A673 (cell line): ENCODE results near the gene ARL10. TPM values are rescaled to one million over a fixed set of nuclear protein-coding genes. Genes with fewer than 3 reads are reported as not detected.

ENCODE experiments used
- BruUV-seq: library from RNA; stranded (reverse); fragments of 400-500 nt; replicated peaks from 2 replicates; lab custom pipeline; 2021; lab: Mats Ljungman, UMichigan
- CTCF ChIA-PET: fragments of 300-600 bp; sonication (Branson Sonifier 250); formaldehyde crosslinking; loops from one replicate; lab custom pipeline; 2022; ENCODE audit warnings: antibody characterized with exemption; lab: Charles Lee
- POLR2A ChIA-PET: fragments of 300-600 bp; sonication (Branson Sonifier 250); formaldehyde crosslinking; loops from one replicate; lab custom pipeline; 2022; ENCODE audit warnings: antibody characterized with exemption; ENCODE audit not compliant: low non-redundant PET; lab: Charles Lee
- DNase-seq: peaks from one replicate; pipeline ENCODE4 v3.0.0-alpha.2; 2015; ENCODE audit warnings: low spot score
- H3K27ac ChIP-seq: fragments of 200-600 bp; sonication (generic); 2 replicates; pipeline ENCODE4 v1.5.1; 2016; ENCODE audit warnings: mixed run types, low read depth, mild to moderate bottlenecking, mixed read lengths, antibody characterized with exemption, low read length; ENCODE audit not compliant: poor library complexity, severe bottlenecking
- H3K27me3 ChIP-seq: fragments of 200-600 bp; sonication (generic); replicated peaks from 2 replicates; pipeline ENCODE4 v1.6.1; 2017; ENCODE audit warnings: mixed run types, low read depth, mild to moderate bottlenecking, mixed read lengths, antibody characterized with exemption, low read length; ENCODE audit not compliant: insufficient read depth, poor library complexity
- H3K36me3 ChIP-seq: fragments of 200-600 bp; sonication (generic); 2 replicates; pipeline ENCODE4 v1.6.1; 2016; ENCODE audit warnings: mixed run types, mild to moderate bottlenecking, mixed read lengths, antibody characterized with exemption, low read length; ENCODE audit not compliant: insufficient read depth, poor library complexity, severe bottlenecking
- H3K4me1 ChIP-seq: fragments of 200-600 bp; sonication (generic); 2 replicates; pipeline ENCODE4 v1.6.1; 2017; ENCODE audit warnings: mixed run types, mild to moderate bottlenecking, mixed read lengths, antibody characterized with exemption, low read length; ENCODE audit not compliant: insufficient read depth, poor library complexity, severe bottlenecking
- H3K4me3 ChIP-seq: fragments of 200-600 bp; sonication (generic); 2 replicates; pipeline ENCODE4 v1.5.1; 2016; ENCODE audit warnings: low read depth, mixed run types, mild to moderate bottlenecking, mixed read lengths, low read length; ENCODE audit not compliant: poor library complexity, severe bottlenecking
- H3K9me3 ChIP-seq: fragments of 200-600 bp; sonication (generic); 2 replicates; pipeline ENCODE4 v1.6.1; 2016; ENCODE audit warnings: mixed run types, low read depth, mild to moderate bottlenecking, mixed read lengths, antibody characterized with exemption, low read length; ENCODE audit not compliant: poor library complexity, severe bottlenecking
- EZH2 ChIP-seq: fragments of 200-600 bp; sonication (generic); IDR thresholded peaks from 2 replicates; pipeline ENCODE4 v1.6.1; 2017; ENCODE audit warnings: borderline replicate concordance, low read depth, mild to moderate bottlenecking, mixed read lengths, antibody characterized with exemption, low read length; ENCODE audit not compliant: poor library complexity, severe bottlenecking
- intact Hi-C: fragments of 100-400 bp; cut with micrococcal nuclease; formaldehyde crosslinking; loops from one replicate; pipeline ENCODE4 v1.10.0; 2022; ENCODE audit not compliant: unreplicated experiment
- total RNA-seq: library from RNA; stranded (reverse); gene quantifications from 2 replicates; pipeline ENCODE4 v1.2.3, GENCODE V29; 2021
- TF ChIP-seq, protein P1 (sequence below): fragments of 300-800, 200-600 bp; sonication (generic); conservative IDR thresholded peaks from 2 replicates; pipeline ENCODE4 v1.5.1; 2017; ENCODE audit warnings: low read depth, mild to moderate bottlenecking, antibody characterized with exemption, low read length, moderate library complexity, mixed read lengths

Gene ARL10
- total RNA-seq, 1 experiment from 2014 or later = 13.6 TPM

DNA sequence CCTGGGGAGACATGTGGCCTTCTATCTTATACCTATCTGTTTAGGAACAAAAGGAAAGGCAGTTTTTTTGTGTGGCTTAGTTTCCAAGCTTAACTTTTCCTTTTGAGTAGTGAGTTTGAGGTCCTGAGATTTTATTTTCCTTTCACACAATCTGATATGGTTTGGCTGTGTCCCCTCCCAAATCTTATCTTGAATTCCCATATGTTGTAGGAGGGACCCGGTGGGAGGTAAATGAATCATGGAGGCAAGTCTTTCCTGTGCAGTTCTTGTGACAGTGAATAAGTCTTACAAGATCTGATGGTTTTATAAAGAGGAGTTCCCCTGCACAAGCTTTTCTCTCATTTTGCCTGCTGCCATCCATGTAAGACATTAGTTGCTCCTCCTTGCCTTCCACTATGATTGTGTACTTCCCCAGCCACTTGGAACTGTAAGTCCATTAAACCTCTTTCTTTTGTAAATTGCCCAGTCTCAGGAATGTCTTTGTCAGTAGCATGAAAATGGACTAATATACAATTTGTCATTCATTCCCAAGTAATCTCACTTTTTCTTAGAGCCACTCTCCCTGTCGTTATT is 55.8 kb downstream of the ARL10 start:
- intact Hi-C loops = no loop called here
- H3K9me3 ChIP-seq = no peaks in the 10 kb centered on the region
- ChIA-PET POLR2A (no interaction called here), CTCF (no interaction called here)
- DNase-seq = no peak
- no peaks in the 10 kb centered on the region for H3K36me3 ChIP-seq
- no peak overlapping the region for H3K27ac ChIP-seq
- no peak for TF ChIP-seq EZH2
- TF ChIP-seq, protein P1, sequence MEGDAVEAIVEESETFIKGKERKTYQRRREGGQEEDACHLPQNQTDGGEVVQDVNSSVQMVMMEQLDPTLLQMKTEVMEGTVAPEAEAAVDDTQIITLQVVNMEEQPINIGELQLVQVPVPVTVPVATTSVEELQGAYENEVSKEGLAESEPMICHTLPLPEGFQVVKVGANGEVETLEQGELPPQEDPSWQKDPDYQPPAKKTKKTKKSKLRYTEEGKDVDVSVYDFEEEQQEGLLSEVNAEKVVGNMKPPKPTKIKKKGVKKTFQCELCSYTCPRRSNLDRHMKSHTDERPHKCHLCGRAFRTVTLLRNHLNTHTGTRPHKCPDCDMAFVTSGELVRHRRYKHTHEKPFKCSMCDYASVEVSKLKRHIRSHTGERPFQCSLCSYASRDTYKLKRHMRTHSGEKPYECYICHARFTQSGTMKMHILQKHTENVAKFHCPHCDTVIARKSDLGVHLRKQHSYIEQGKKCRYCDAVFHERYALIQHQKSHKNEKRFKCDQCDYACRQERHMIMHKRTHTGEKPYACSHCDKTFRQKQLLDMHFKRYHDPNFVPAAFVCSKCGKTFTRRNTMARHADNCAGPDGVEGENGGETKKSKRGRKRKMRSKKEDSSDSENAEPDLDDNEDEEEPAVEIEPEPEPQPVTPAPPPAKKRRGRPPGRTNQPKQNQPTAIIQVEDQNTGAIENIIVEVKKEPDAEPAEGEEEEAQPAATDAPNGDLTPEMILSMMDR = no peak
- H3K4me1 ChIP-seq = no peaks in the 10 kb centered on the region
- BruUV-seq = no TSS peak
- H3K4me3 ChIP-seq = no peak overlapping the region
- no peaks in the 10 kb centered on the region for H3K27me3 ChIP-seq

DNA sequence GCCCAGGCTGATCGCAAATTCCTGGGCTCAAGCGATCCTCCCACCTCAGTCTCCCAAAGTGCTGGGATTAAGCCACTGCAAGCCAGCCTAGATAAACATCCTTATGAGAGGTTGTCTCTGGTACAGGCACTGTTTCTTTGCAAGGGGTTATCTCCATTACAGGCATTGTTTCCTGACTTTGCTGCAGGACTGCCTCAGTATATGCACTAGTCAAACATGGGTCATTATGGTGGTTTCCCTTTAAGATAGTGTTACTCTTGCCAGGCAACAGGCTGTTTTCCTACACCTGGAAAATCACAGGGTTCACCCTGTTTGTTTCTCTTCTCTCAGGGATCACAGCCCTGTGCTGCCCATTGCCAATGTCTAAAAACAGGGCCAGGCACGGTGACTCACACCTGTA is 58.9 kb downstream of the ARL10 start:
- no peaks in the 10 kb centered on the region for H3K9me3 ChIP-seq
- CTCF ChIA-PET = no interaction called here
- POLR2A ChIA-PET = no interaction called here

DNA sequence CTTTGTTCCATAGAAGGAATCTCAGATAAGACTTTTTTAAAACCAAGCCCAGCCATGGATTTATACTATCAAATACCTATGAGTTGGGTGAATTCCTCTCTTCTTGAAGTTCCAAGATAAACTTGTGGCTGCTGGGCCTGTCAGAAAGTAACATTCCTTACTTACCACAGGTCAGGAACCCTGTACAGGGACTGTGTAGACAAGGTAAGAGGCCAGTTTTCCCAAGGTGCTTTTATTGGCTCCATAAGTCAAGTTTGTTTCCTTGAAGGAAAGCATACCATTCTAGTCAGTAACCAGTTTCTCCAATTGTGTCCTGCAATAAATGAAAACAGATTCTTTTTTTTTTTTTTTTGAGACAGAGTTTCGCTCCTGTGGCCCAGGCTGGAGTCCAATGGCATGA is 59.9 kb downstream of the ARL10 start:
- no peaks in the 10 kb centered on the region for H3K9me3 ChIP-seq
- no peaks in the 10 kb centered on the region for H3K36me3 ChIP-seq
- H3K27me3 ChIP-seq = no peaks in the 10 kb centered on the region
- no peaks in the 10 kb centered on the region for H3K4me1 ChIP-seq
- no TSS peak for BruUV-seq
- intact Hi-C loops = no loop called here
- TF ChIP-seq, protein P1 = no peak
- no peak for TF ChIP-seq EZH2
- no peak for DNase-seq
- H3K4me3 ChIP-seq = no peak overlapping the region
- ChIA-PET POLR2A (no interaction called here), CTCF (no interaction called here)
- H3K27ac ChIP-seq = no peak overlapping the region

More for the DNA sequence above, 58.9 kb downstream of the ARL10 start:
- H3K4me1 ChIP-seq = no peaks in the 10 kb centered on the region
- no peak overlapping the region for H3K27ac ChIP-seq
- no peaks in the 10 kb centered on the region for H3K36me3 ChIP-seq
- intact Hi-C loops = no loop called here
- no peak overlapping the region for H3K4me3 ChIP-seq
- no peaks in the 10 kb centered on the region for H3K27me3 ChIP-seq
- TF ChIP-seq, protein P1 = no peak
- no peak for TF ChIP-seq EZH2
- no peak for DNase-seq
- no TSS peak for BruUV-seq
